Measurements from ENCODE around the gene CAPN14. TPM values are rescaled to one million over a fixed set of nuclear protein-coding genes. Genes with fewer than 3 reads are reported as not detected.

CAPN14 gene
- total RNA-seq, 1 experiment from 2014 or later, result not detected

GRCh38 chr2:31200972-31201371 is 16.3 kb downstream of the CAPN14 start:
- ChIA-PET POLR2A (ENCODE audit: unreplicated experiment) (no interaction called here), CTCF (no interaction called here)
- DNase-seq, result no peak
- H3K9me2 ChIP-seq (replicated peaks; ENCODE audit: low read length), result no peaks in the 10 kb centered on the region
- ATAC-seq, result no peak
- no peaks in the 10 kb centered on the region for H4K20me1 ChIP-seq (ENCODE audit: low read length)
- no peaks in the 10 kb centered on the region for H3F3A ChIP-seq (ENCODE audit: low read length, unreplicated experiment)
- no peak overlapping the region for H2AFZ ChIP-seq (ENCODE audit: low read length)
- H3K27me3 ChIP-seq (ENCODE audit: low read length), result no peaks in the 10 kb centered on the region
- TF ChIP-seq CTCF (conservative IDR thresholded peaks at IDR 0.05; ENCODE audit: low read depth, low read length) (no peak), EZH2 (IDR thresholded peaks at IDR 0.05; ENCODE audit: low read length, unreplicated experiment) (no peak), EZH2phosphoT487 (IDR thresholded peaks at IDR 0.05; ENCODE audit: borderline replicate concordance, low read length) (no peak)
- BruUV-seq (replicated peaks), result no TSS peak
- H3K4me1 ChIP-seq (ENCODE audit: insufficient read depth, low read length), result peaks cover 18% of the 10 kb centered on the region
- H3K9me3 ChIP-seq (ENCODE audit: low read length), result no peaks in the 10 kb centered on the region
- H3K9ac ChIP-seq (ENCODE audit: low read length), result no peak overlapping the region
- H3K36me3 ChIP-seq (ENCODE audit: low read depth, low read length), result no peaks in the 10 kb centered on the region
- H3K4me2 ChIP-seq (ENCODE audit: low read length), result no peak overlapping the region
- no peaks in the 10 kb centered on the region for H3K79me2 ChIP-seq (ENCODE audit: low read length)
- H3K4me3 ChIP-seq (ENCODE audit: low read length), result no peak overlapping the region
- intact Hi-C loops (cut with micrococcal nuclease), result no loop called here
- no peak overlapping the region for H3K27ac ChIP-seq (ENCODE audit: low read length)

GRCh38 chr2:31199206-31199605 is 18.1 kb downstream of the CAPN14 start:
- ATAC-seq (no peak), DNase-seq (no peak)
- no peak overlapping the region for H3K9ac ChIP-seq (ENCODE audit: low read length)
- ChIA-PET POLR2A (ENCODE audit: unreplicated experiment) (no interaction called here), CTCF (no interaction called here)
- H4K20me1 ChIP-seq (ENCODE audit: low read length), result no peaks in the 10 kb centered on the region
- H3K27me3 ChIP-seq (ENCODE audit: low read length), result no peaks in the 10 kb centered on the region
- H3K4me2 ChIP-seq (ENCODE audit: low read length), result no peak overlapping the region
- peaks cover 18% of the 10 kb centered on the region for H3K4me1 ChIP-seq (ENCODE audit: insufficient read depth, low read length)
- BruUV-seq (replicated peaks), result no TSS peak
- no peak for TF ChIP-seq EZH2phosphoT487 (IDR thresholded peaks at IDR 0.05; ENCODE audit: borderline replicate concordance, low read length)
- TF ChIP-seq EZH2 (IDR thresholded peaks at IDR 0.05; ENCODE audit: low read length, unreplicated experiment), result no peak
- no peaks in the 10 kb centered on the region for H3F3A ChIP-seq (ENCODE audit: low read length, unreplicated experiment)
- H3K27ac ChIP-seq (ENCODE audit: low read length), result no peak overlapping the region
- no peaks in the 10 kb centered on the region for H3K79me2 ChIP-seq (ENCODE audit: low read length)
- H3K4me3 ChIP-seq (ENCODE audit: low read length), result no peak overlapping the region
- H3K9me2 ChIP-seq (replicated peaks; ENCODE audit: low read length), result no peaks in the 10 kb centered on the region
- intact Hi-C loops (cut with micrococcal nuclease), result no loop called here
- H3K9me3 ChIP-seq (ENCODE audit: low read length), result no peaks in the 10 kb centered on the region
- H2AFZ ChIP-seq (ENCODE audit: low read length), result no peak overlapping the region
- H3K36me3 ChIP-seq (ENCODE audit: low read depth, low read length), result no peaks in the 10 kb centered on the region

GRCh38 chr2:31197669-31198068 is 19.6 kb downstream of the CAPN14 start:
- Histone ChIP-seq H4K20me1 (ENCODE audit: low read length) (no peaks in the 10 kb centered on the region), H3K27me3 (ENCODE audit: low read length) (no peaks in the 10 kb centered on the region), H3K4me3 (ENCODE audit: low read length) (no peak overlapping the region), H3K4me1 (ENCODE audit: insufficient read depth, low read length) (peaks cover 18% of the 10 kb centered on the region), H3K79me2 (ENCODE audit: low read length) (no peaks in the 10 kb centered on the region), H3K36me3 (ENCODE audit: low read depth, low read length) (no peaks in the 10 kb centered on the region), H3K9me3 (ENCODE audit: low read length) (no peaks in the 10 kb centered on the region), H3K9ac (ENCODE audit: low read length) (no peak overlapping the region), H2AFZ (ENCODE audit: low read length) (peak overlapping the region; percentile 24; the same call in 1 of the 2 replicates), H3F3A (ENCODE audit: low read length, unreplicated experiment) (no peaks in the 10 kb centered on the region), H3K4me2 (ENCODE audit: low read length) (peak overlapping the region; percentile 39; the same call in 1 of the 2 replicates), H3K9me2 (replicated peaks; ENCODE audit: low read length) (no peaks in the 10 kb centered on the region), H3K27ac (ENCODE audit: low read length) (no peak overlapping the region)
- no peak for TF ChIP-seq EZH2 (IDR thresholded peaks at IDR 0.05; ENCODE audit: low read length, unreplicated experiment)
- no peak for TF ChIP-seq EZH2phosphoT487 (IDR thresholded peaks at IDR 0.05; ENCODE audit: borderline replicate concordance, low read length)
- TF ChIP-seq CTCF (conservative IDR thresholded peaks at IDR 0.05; ENCODE audit: low read depth, low read length), result no peak
- POLR2A ChIA-PET (ENCODE audit: unreplicated experiment), result interaction anchor here (0.5 kb wide), 1 partner anchor 26 kb away, joined by 3 read pairs; no protein-coding TSS in a partner anchor
- no TSS peak for BruUV-seq (replicated peaks)
- no peak for ATAC-seq
- intact Hi-C loops (cut with micrococcal nuclease), result no loop called here
- CTCF ChIA-PET, result no interaction called here
- no peak for DNase-seq

Data from PC-3 (cell line).